NCI-H146 treated with DMSO at 0.1 percent for 48 hours (cell line): Measurements from ENCODE around the gene ESRP2.

Experiments
- DNase-seq: peaks from one replicate; lab custom pipeline; 2025; ENCODE audit not compliant: unreplicated experiment; lab: John Stamatoyannopoulos, UW

The ESRP2 gene

DNA sequence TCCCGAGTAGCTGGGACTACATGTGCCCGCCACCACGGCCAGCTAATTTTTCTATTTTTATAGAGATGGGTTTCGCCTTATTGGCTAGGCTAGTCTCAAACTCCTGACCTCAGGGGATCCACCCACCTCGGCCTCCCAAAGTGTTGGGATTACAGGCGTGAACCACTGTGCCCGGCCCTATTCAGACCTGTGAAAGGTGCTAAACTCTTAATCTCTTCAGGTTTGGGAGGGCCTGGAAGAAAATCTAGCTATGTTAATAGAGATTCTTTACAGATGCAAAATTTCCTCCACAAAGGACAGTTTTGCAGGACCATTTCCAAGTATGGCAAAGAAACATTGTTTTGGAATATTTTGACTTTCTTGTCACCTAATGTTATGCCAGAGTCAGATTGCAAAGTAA, 6.2 kb upstream of the ESRP2 start:
- no peak for DNase-seq

GRCh38 chr16:68238029-68238345, 2.1 kb upstream of the ESRP2 start:
- DNase-seq, result no peak

GRCh38 chr16:68237243-68238028, 1.5 kb upstream of the ESRP2 start:
- DNase-seq, result peak; percentile 85

- no peak for DNase-seq
Measured at GRCh38 chr16:68236826-68237242, 907 bp upstream of the ESRP2 start.

GRCh38 chr16:68236137-68236825, 354 bp upstream of the ESRP2 start:
- peak; percentile 39 for DNase-seq

- DNase-seq, result peak; percentile 9
Measured at GRCh38 chr16:68235108-68235886, 630 bp downstream of the ESRP2 start.

- peak; percentile 54 for DNase-seq
Measured at GRCh38 chr16:68234188-68235107, 1.5 kb downstream of the ESRP2 start.

GRCh38 chr16:68233835-68234187, 2.1 kb downstream of the ESRP2 start:
- no peak for DNase-seq

DNA sequence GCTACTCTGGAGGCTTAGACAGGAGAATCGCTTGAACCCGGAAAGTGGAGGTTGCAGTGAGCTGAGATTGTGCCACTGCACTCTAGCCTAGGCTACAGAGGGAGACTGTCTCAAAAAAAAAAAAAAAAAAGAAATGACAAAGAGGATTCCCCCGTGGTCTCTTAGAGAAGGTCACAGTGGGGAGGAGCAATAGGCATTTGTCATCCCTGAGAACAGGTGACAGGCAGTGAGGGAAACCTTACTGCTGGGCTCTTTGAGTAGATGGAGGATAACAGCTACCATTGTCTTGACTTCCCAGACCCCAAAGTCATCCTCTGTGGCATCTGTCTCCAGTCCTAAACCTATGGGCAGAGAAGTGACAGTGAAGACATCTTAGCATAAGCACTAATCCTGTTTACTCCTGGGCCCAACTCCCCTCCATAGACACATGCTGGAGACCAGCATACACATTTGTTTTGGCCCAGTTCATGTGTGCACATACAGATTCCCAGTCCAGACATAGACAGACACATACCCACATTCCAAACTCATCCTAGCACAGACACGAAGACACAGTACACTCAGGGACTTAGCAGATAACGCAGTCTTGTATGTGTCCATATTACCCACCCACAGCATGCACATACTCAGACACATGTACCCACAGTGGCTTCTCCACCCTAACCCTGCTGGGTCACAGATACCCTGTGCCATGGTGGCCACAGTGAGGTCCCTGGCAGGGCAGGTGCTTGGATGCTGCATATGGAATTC, 2.7 kb downstream of the ESRP2 start:
- no peak for DNase-seq

GRCh38 chr16:68232335-68232734, 3.6 kb downstream of the ESRP2 start:
- no peak for DNase-seq

DNA sequence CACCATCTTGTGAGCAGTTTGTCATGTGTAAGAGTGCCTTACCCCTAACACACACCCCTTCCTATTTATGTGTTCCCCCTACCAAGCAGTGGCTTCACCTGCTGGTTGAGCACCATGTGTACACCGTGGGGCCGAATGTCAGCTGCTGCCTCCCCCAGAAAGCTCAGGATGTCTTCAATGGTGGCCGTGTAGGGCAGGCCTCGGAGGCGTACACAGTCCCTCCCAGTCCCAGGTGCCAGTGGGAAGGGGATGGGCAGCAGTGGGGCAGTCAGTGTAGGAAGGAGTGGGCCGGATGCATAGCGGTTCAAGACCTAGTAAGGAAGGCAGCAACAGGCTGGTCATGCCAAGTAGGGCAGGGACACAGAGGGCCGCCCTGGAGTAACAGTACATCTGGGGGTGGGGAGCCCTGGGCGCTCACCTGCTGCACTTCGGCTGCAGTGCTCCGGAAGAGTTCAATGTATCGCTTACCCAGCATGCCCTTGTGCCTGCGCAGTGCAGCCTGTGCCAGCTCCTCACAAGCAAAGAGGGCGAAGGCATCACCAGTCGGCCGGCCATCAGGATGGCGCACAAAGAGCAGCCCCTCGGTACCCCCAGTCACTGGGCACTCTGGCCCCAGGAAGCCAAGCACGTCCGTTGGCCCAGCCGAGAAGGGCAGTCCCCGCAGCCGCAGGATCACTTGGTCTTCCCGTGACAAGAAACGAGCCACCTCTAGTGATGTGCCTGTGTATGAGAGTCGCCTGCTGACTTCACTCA, 4.4 kb downstream of the ESRP2 start:
- no peak for DNase-seq

DNA sequence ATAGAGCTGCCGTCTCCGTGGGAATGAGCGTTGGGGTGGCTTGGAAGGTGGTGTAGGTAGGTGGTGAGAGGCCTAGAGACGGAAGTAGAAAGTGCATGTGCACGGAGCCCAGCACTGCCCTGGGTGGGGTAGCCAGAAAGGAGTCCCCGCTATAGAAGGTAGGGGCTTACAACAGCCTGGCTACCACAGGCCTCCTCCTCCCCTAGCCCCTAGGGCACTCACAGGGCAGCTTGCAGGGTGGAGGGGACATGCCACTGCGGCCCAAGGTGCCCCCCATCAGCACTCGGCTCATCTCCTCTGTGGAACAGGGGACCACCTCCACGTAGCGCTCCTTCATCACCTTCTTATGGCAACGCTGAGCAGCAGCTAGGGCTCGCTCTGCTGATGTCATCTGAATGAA, 5.0 kb downstream of the ESRP2 start:
- DNase-seq, result no peak

DNA sequence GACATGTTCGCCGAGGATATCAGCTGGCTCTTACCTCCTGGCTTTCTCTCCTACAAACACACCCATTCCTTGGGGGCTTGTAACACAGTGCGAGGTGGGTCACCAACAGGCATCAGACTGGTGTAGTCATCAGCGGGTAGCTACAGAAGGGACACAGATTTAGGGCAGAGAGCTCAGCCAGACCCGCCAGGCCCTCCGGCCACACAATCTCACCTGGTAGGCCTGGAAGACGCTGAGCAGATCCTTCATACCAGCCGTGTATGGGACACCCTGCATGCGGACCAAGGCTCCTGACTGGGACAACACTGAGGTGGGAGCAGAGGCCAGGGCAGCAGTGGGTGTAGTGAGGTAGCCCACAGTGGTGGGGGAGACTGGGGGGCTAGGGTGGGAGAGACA, 5.8 kb downstream of the ESRP2 start:
- DNase-seq, result no peak

- no peak for DNase-seq
Measured at GRCh38 chr16:68229431-68230175, 6.3 kb downstream of the ESRP2 start.

- no peak for DNase-seq
Measured at GRCh38 chr16:68228652-68229051, 7.3 kb downstream of the ESRP2 start.

GRCh38 chr16:68227850-68228553, 7.9 kb downstream of the ESRP2 start:
- no peak for DNase-seq

DNA sequence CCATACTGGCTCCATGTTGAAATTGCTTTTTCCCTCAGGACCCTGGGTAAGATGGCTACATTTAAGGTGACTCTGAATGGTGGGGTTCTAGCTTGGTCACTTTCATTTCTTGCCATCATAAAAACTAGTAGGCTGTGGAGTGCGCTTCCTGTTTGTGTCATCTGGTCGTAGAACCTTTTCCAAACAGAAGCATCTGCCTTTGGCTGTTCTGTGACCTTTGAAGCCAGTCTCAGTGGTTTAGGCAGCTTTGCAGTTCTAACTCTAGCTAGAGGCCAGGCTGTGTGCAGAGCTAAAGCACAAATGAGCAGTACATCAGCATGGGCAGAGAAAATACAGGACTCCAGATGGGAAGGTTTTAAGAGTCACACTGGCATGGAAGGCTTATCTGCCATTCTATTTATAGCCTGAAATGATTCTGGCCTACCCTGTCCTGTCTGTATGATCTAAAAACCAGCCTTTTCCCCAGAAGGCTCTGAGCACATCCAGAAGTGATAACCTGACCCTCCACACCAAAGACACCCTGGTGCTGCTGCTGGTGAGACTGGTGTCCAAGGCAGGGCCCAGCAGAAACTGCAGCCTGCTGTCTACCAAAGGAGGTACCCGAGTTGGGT, 8.6 kb downstream of the ESRP2 start:
- no peak for DNase-seq

GRCh38 chr16:68226116-68226515, 9.8 kb downstream of the ESRP2 start:
- DNase-seq, result no peak
